Breast epithelium (tissue), 4 donors: ENCODE results near the gene POU6F1. TPM values are rescaled to one million over a fixed set of nuclear protein-coding genes. Genes with fewer than 3 reads are reported as not detected.
A peak's percentile ranks its signal among the peaks of the same experiment; 100 is the strongest.
"Not testable (repeated sequence)": the region's sequence is repeated elsewhere in the genome, so short reads cannot be mapped to it uniquely, and the experiment has no call there.

ENCODE experiments used
- DNase-seq, 2 donors: peaks; one replicate each; pipeline ENCODE4 v3.0.0-alpha.2; 2019; ENCODE audit warnings: low spot score in 2 of 2
- H3K27ac ChIP-seq, 2 donors: fragments of 200-600 bp; sonication (generic) in 1 of 2; one replicate each; pipeline ENCODE4 v1.5.1; 2016 to 2019; ENCODE audit warnings: mild to moderate bottlenecking in 1 of 2
- H3K27me3 ChIP-seq, 2 donors: fragments of 200-600 bp; sonication (generic) in 1 of 2; one replicate each; pipeline versions ENCODE4 v1.5.1 to v1.6.0; 2017 to 2019; ENCODE audit warnings: control low read depth in 1 of 2, mild to moderate bottlenecking in 1 of 2
- H3K36me3 ChIP-seq: fragments of 200-600 bp; one replicate; pipeline ENCODE4 v1.5.1; 2019
- H3K4me1 ChIP-seq, 2 donors: fragments of 200-600 bp; sonication (generic); one replicate each; pipeline ENCODE4 v1.5.1; 2016 to 2019; ENCODE audit warnings: control low read depth in 1 of 2
- H3K4me3 ChIP-seq, 3 donors: fragments of 200-600 bp; sonication (generic); 1 replicate in 2 of 3; 2 replicates in 1 of 3; pipeline ENCODE4 v1.5.1; 2016 to 2019; ENCODE audit warnings: mild to moderate bottlenecking in 3 of 3, moderate library complexity in 2 of 3
- H3K9me3 ChIP-seq, 2 donors: fragments of 200-600 bp; sonication (generic) in 1 of 2; one replicate each; pipeline ENCODE4 v1.5.1; 2016 to 2019; ENCODE audit warnings: control low read depth in 1 of 2
- CTCF ChIP-seq, 3 donors: fragments of 450-650 bp; IDR thresholded peaks; one replicate each; pipeline ENCODE4 v1.5.1; 2016 to 2017; ENCODE audit warnings: antibody characterized with exemption in 3 of 3, mild to moderate bottlenecking in 3 of 3, moderate library complexity in 3 of 3
- POLR2A ChIP-seq: fragments of 450-650 bp; IDR thresholded peaks from one replicate; pipeline ENCODE4 v1.6.1; 2016; ENCODE audit warnings: antibody characterized with exemption, mild to moderate bottlenecking, moderate library complexity
- POLR2AphosphoS5 ChIP-seq, 3 donors: sonication (generic); formaldehyde crosslinking; IDR thresholded peaks; one replicate each; pipeline ENCODE4 v1.6.1; 2017; ENCODE audit warnings: antibody characterized with exemption in 3 of 3
- intact Hi-C: fragments of 100-400 bp; cut with DNase I; formaldehyde crosslinking; loops from one replicate; pipeline ENCODE4 v1.15.1; 2023; ENCODE audit warnings: low total_unique reads
- total RNA-seq, 3 donors: library from RNA; depleted of rRNA; stranded (reverse); fragments of >200 nt; gene quantifications; one replicate each; pipeline ENCODE4 v1.1.0, GENCODE V29; 2016

POU6F1 gene
- total RNA-seq, 3 donors from 2014 or later: 10.5 to 23.3 (median 15.2) TPM

GRCh38 chr12:51262758-51263177 lies 44.9 kb upstream of the POU6F1 start:
- H3K27me3 ChIP-seq: no peaks in the 10 kb centered on the region
- no peak overlapping the region for H3K4me3 ChIP-seq
- no peak for TF ChIP-seq POLR2A
- TF ChIP-seq POLR2AphosphoS5 (IDR thresholded peaks at IDR 0.05): no peak
- TF ChIP-seq CTCF (IDR thresholded peaks at IDR 0.05): peak in 1 of 3 donors; percentile 39
- no peak overlapping the region for H3K27ac ChIP-seq
- H3K9me3 ChIP-seq: no peaks in the 10 kb centered on the region
- H3K36me3 ChIP-seq: no peaks in the 10 kb centered on the region
- DNase-seq: no peak
- H3K4me1 ChIP-seq: no peaks in the 10 kb centered on the region
- intact Hi-C loops: no loop called here

GRCh38 chr12:51259600-51259999 lies 41.7 kb upstream of the POU6F1 start:
- DNase-seq, H3K36me3 ChIP-seq, intact Hi-C loops, H3K4me3 ChIP-seq, H3K27me3 ChIP-seq, H3K4me1 ChIP-seq, H3K27ac ChIP-seq, H3K9me3 ChIP-seq: not testable (repeated sequence)

GRCh38 chr12:51254536-51254935 lies 36.7 kb upstream of the POU6F1 start:
- intact Hi-C loops: no loop called here
- H3K4me1 ChIP-seq: no peaks in the 10 kb centered on the region
- no peak overlapping the region for H3K27ac ChIP-seq
- H3K4me3 ChIP-seq: no peak overlapping the region
- H3K27me3 ChIP-seq: no peaks in the 10 kb centered on the region
- no peaks in the 10 kb centered on the region for H3K36me3 ChIP-seq
- no peak for DNase-seq
- no peaks in the 10 kb centered on the region for H3K9me3 ChIP-seq
- TF ChIP-seq POLR2A (no peak), POLR2AphosphoS5 (IDR thresholded peaks at IDR 0.05) (no peak), CTCF (IDR thresholded peaks at IDR 0.05) (no peak)

GRCh38 chr12:51253276-51253675 lies 35.4 kb upstream of the POU6F1 start:
- Histone ChIP-seq H3K27me3 (no peaks in the 10 kb centered on the region), H3K4me1 (no peaks in the 10 kb centered on the region), H3K36me3 (no peaks in the 10 kb centered on the region), H3K27ac (no peak overlapping the region), H3K9me3 (no peaks in the 10 kb centered on the region), H3K4me3 (no peak overlapping the region)
- intact Hi-C loops: no loop called here
- no peak for DNase-seq
- no peak for TF ChIP-seq CTCF (IDR thresholded peaks at IDR 0.05)
- TF ChIP-seq POLR2AphosphoS5 (IDR thresholded peaks at IDR 0.05): no peak
- TF ChIP-seq POLR2A: no peak

GRCh38 chr12:51247523-51248206 lies 29.8 kb upstream of the POU6F1 start:
- intact Hi-C loops: no loop called here

More at GRCh38 chr12:51247523-51248206, 29.8 kb upstream of the POU6F1 start:
- TF ChIP-seq CTCF (IDR thresholded peaks at IDR 0.05) (no peak), POLR2AphosphoS5 (IDR thresholded peaks at IDR 0.05) (no peak)
- DNase-seq: no peak
- H3K4me3 ChIP-seq: no peak overlapping the region
- H3K9me3 ChIP-seq: no peaks in the 10 kb centered on the region
- H3K27me3 ChIP-seq: no peaks in the 10 kb centered on the region
- no peak overlapping the region for H3K27ac ChIP-seq
- H3K4me1 ChIP-seq: no peaks in the 10 kb centered on the region
- no peaks in the 10 kb centered on the region for H3K36me3 ChIP-seq
